Stimulated activated CD8-positive, alpha-beta memory T cell treated with anti-CD3 and anti-CD28 coated beads, Interleukin-4, amount 100 ng/mL, for 4 hours (primary cell): ENCODE results near the gene LHX4.

ENCODE experiments used
- DNase-seq, 2 donors: peaks; one replicate each; pipeline ENCODE4 v3.0.0-alpha.2; 2020; ENCODE audit warnings: low read depth in 2 of 2, low spot score in 1 of 2

LHX4 gene

DNA sequence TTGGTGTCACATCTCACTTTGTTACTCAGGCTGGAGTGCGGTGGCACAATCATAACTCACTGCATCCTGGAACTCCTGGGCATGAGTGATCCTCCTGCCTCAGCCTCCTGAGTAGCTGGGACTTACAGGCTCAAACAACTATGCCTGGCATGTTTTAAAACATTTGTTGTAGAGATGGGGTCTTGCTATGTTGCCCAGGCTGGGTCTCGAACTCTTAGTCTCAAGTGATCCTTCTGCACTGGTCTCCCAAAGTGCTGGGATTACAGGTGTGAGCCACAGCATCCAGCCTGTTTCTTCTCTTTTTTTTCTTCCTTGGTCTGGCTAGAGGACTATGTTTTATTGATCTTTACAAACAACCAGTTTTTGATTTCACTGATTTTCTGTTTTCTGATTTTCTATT lies 64.6 kb downstream of the LHX4 start:
- no peak for DNase-seq

DNA sequence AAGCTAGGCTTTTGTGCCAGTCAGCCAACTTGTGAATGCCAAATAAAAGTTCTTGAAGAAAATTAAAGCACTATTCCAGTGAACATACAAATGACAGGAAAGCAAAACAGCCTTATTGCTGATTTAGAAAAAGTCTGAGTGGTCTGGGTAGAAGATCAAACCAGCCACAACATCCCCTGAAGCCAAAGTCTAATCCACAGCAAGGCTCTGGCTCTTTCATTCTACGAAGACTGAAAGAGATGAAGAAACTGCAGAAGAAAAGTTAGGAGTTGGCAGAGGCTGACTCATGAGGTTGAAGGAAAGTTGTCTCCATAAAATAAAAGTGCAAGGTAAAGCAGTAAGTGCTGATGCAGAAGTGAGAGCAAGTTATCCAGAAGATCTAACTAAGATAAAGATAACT lies 65.9 kb downstream of the LHX4 start:
- DNase-seq: no peak

DNA sequence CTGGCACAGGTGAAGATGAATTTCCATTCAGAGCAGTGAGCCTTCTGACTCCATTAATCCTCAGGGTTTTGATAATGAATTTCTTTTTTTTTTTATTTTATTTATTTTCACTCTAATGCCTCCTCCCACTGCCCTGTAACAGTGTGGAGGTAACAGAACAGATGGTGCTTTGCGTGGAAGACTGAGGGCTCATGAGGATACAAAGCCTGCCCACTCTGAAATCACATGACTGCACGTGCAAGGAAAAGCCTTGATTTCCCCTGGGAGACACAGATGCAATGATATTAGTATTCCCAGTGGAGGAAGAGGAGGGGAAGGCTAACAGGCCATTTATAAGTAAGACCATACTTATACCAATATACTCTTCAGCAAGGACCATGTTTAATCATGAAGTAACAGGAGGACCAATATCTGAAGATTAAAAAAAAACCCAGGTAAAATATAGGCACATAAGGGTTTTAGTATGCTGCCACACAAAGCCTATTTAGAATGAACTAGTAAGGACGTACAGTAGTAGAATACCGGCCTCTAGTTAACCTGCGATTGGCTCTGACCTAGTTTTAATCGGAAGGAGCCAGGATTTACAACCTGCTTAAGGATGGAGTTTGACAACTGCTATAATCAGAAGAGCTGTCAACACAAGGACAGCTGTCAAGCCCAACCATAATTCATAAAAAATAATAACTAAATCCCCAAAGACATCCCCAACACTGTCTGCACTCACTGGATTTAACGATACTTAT lies 69.6 kb downstream of the LHX4 start:
- DNase-seq: no peak

DNA sequence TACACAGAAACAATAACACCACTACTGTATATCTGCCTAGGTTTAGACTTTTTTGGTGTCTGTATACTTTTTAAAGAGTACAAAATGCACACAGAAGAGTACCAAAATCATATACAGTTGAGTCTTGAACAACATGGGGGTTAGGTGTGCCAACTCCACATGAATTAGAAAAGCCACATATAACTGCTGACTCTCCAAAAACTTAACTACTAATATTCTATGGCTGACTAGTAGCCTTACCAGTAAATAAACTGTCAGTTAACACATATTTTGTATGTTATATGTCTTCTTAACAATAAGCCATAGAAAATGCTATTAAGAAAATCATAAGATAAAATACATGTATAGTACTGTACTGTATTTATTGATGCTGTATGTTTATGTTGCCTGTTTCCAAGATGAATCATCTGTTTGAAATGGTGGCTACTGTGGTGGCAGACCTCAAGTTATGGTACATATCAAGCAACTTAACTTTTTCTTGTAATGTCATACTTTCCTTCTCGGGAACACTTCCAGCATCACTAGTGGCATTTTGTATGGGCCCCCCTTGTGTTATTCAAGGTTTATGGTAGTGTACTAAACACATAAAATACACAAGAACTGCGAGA lies 71.2 kb downstream of the LHX4 start:
- no peak for DNase-seq

DNA sequence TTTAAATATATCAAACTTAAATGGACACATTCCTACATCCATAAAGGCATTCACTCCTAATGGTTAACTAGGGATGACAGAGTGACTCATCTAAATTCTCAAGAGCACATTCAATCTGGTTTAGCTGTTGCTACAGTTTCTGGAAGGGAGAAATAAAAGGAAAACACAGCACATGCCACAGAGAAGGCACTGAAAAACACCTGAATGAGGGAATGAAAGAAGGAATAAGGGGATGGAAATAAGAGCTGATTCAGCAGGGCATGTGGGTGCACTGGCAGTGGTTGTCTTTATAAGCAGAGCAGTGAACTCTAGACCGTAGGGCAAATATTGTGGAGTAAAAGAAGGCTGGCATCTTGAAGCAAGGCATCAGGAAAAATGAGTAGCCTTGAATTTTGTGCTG lies 79.3 kb downstream of the LHX4 start:
- DNase-seq: no peak

DNA sequence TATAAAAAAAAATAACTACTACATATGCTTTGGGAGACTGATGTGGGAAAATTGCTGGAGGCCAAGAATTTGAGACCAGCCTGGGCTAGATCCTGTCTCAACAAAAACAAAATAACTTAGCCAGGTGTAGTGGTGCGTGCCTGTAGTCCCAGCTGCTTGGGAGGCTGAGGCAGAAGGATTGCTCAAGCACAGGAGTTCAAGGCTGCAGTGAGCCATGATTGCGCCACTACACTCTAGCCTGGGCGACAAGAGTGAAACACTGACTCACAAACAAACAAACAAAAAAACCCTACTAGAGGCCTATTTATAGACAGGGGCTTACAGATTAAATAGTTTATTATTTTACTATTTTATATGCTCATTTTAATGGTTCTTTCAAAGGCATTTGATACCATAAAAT lies 80.0 kb downstream of the LHX4 start:
- DNase-seq: no peak

DNA sequence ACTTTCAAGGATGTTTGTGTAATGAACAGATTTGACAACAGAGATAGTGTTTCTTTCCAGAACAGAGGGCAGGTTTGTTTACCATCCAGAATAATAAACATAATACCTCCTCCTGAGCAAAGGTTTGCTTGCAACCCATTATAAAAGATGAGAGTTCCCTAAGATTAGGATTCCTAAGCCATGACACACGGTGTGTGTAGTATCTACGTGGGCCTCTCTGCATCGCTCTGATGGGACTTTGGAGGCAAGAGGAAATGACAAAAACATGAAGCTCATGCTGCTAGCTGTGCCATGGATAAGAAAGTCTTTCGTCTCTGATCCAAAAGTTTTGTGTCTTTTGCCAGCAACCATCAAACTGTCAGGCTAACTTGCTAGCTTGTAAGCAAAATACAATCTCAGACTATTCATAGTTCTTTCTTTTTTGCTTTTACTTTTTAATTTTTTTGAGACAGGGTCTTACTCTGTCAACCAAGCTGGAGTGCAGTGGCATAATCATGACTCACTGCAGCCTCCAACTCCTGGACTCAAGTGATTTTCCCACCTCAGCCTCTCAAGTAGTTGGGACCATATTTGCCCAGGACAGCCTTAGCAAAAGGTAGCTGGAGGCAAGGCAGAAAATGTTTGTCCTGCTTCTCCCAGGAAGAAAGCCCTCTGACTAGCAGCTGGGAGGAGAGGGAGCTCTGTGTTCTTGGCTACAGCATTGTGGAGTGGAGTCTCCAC lies 81.1 kb downstream of the LHX4 start:
- no peak for DNase-seq

DNA sequence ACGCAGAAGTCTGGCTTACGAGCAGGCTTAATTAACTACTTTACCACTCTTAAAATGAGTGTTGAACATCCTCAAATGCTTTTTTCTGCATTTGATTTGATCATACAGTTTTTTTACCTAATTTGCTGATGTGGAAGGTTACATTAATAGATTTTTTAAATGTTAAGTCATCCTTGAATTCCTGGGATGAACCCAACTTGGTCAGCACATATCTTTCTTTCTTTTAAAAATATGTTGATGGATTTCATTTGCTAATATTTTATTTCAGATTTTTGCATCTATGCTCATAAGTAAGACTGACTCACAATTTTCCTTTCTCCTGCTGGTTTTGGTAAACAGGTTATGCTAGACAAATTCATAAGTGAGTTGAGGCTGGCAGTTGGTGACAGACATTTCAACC lies 82.9 kb downstream of the LHX4 start:
- no peak for DNase-seq

DNA sequence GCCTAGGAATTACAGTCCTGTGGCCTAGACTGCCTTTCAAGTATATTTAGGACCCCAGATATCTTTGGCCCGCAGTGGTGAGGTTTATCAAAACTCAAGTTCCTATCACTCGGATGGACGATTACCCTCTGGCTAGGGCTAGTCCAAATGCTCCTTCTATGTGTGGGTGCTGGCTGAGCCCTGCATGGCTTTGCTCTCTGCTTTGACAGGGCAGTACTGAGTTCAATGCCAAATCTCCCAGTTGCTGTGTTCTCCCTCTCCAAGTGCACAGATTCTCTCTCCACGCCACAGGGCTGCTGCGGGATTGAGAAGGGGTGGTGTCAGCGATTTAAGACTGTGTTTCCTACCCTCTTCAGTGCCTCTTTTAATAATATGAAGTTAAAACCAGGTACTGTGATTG lies 97.0 kb downstream of the LHX4 start:
- DNase-seq: no peak
